Measurements from ENCODE around the gene CELA3A. TPM values are rescaled to one million over a fixed set of nuclear protein-coding genes. Genes with fewer than 3 reads are reported as not detected.

CELA3A gene
- total RNA-seq, 6 donors from 2014 or later, result 7.5 to 17.0 TPM; not detected in 4

DNA sequence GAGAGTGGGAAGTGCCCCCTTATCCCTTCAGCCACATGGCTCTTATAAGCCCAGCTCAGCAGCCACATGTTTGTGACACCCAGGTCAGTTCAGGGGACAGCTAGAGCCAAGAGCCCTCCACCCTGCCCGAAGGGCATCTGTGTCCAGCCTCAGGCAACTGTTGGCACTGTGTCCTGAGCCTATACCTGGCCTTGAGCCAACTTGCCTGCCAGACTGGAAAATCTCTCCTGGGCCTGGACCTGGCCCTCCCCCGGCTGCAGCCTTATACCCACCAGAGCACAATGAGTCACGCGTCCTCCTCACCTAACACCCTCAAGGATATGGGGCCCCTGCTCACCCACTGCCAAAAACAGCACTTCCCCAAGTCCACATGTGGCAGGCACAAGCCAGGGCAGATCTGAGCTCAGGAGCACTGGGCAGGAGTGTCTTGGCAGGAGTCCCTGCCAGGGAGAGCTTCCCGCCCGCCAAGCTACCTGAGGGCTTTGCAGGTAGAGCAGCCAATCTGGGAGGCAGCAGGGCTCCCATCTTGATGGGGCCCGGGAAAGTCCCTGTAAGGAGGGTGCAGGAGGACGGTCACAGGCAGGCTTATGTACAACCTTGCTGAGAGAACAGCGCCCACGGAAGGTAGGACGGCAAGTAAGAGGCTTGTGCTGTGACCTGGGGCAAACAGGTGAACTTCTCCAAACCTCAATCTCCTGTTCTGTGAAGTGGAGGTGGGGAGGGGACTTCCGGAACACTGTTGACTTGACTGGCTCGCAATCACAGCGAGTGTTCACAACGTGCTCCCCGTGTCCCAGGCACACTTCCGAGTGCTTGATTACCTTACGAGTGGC, 44.5 kb upstream of the CELA3A start:
- Histone ChIP-seq H3K36me3 (no peaks in the 10 kb centered on the region), H3K4me3 (no peak overlapping the region), H3K4me1 (peaks cover 11 to 27% (median 18%) of the 10 kb centered on the region in 4 donors), H3K27me3 (no peaks in the 10 kb centered on the region), H3K9me3 (no peaks in the 10 kb centered on the region), H3K27ac (peak overlapping the region; percentile 42 to 74 (median 64))
- TF ChIP-seq POLR2A (IDR thresholded peaks at IDR 0.05), result no peak
- TF ChIP-seq, protein P1, sequence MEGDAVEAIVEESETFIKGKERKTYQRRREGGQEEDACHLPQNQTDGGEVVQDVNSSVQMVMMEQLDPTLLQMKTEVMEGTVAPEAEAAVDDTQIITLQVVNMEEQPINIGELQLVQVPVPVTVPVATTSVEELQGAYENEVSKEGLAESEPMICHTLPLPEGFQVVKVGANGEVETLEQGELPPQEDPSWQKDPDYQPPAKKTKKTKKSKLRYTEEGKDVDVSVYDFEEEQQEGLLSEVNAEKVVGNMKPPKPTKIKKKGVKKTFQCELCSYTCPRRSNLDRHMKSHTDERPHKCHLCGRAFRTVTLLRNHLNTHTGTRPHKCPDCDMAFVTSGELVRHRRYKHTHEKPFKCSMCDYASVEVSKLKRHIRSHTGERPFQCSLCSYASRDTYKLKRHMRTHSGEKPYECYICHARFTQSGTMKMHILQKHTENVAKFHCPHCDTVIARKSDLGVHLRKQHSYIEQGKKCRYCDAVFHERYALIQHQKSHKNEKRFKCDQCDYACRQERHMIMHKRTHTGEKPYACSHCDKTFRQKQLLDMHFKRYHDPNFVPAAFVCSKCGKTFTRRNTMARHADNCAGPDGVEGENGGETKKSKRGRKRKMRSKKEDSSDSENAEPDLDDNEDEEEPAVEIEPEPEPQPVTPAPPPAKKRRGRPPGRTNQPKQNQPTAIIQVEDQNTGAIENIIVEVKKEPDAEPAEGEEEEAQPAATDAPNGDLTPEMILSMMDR (IDR thresholded peaks at IDR 0.05), result peak in 1 of 6 experiments; percentile 11
- peak; percentile 23 to 39 for TF ChIP-seq POLR2AphosphoS5 (IDR thresholded peaks at IDR 0.05)
- TF ChIP-seq EP300 (IDR thresholded peaks at IDR 0.05), result peak in 1 of 4 donors; percentile 69
- DNase-seq, result peak in 1 of 2 donors; percentile 91
- peak; percentile 59 to 91 for ATAC-seq (ENCODE audit: low FRiP score in 2 of 2)
- 53 to 64% methylated on average over 6 to 18 of the region's 18 CpGs for WGBS, 2 donors

DNA sequence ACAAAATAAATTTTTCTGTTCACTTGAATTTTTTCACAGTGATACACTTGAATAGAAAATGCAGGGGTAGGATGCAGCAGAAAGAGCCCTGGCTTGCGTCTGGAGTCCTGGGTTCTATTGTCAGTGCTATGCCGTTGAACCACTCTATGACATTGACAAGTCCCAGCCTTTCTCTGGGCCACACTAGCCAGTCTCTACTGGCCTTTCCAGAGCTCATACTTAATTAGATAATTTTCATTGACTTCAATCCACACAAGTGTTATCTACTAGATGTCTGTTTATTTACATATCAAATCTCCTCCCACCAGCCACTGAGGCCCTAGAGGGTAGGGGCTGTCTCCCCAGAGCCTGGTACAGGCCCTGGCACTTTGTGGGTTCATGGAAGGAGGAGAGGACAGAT, 40.1 kb upstream of the CELA3A start:
- Histone ChIP-seq H3K27ac (no peak overlapping the region), H3K9me3 (no peaks in the 10 kb centered on the region), H3K4me1 (peaks cover 5 to 18% (median 10%) of the 10 kb centered on the region in 4 donors)

DNA sequence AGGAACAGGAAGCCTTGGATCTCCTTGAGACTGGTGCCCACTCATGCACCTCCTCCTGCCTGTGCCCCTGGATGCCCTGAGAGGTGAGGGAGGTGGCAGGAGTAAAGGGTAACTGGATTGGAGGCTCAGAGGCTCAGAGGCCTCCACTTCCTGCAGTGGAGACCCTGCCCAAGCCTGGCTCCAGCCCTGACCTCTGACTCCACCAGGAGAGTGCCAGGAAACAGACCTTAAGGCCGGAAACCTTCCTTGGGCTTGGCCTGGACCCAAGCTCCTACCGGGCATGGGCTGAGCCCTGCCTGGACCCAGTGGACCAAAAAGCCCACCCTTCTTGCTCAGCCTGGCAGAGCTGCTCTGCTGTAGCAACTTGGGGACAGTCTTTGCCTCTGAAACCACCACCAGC, 39.7 kb upstream of the CELA3A start:
- Histone ChIP-seq H3K4me1 (peaks cover under 1 to 15% (median 6%) of the 10 kb centered on the region in 4 donors), H3K27me3 (no peaks in the 10 kb centered on the region), H3K9me3 (no peaks in the 10 kb centered on the region), H3K36me3 (no peaks in the 10 kb centered on the region), H3K27ac (no peak overlapping the region), H3K4me3 (no peak overlapping the region)
- TF ChIP-seq POLR2A (IDR thresholded peaks at IDR 0.05), result no peak
- whole genome bisulfite sequencing, 2 donors, result 61% methylated on average over 2 of the region's 2 CpGs; no CpG with 5 or more reads in 1 of the 2 donors
- DNase-seq, result no peak
- no peak for ATAC-seq (ENCODE audit: low FRiP score in 2 of 2)

More for the DNA sequence above, 40.1 kb upstream of the CELA3A start:
- no peaks in the 10 kb centered on the region for H3K27me3 ChIP-seq
- no peak overlapping the region for H3K4me3 ChIP-seq
- WGBS, 2 donors, result 91 to 92% methylated on average over 2 of the region's 2 CpGs
- DNase-seq (no peak), ATAC-seq (ENCODE audit: low FRiP score in 2 of 2) (no peak)
- H3K36me3 ChIP-seq, result no peaks in the 10 kb centered on the region
- TF ChIP-seq POLR2AphosphoS5 (IDR thresholded peaks at IDR 0.05) (no peak), POLR2A (IDR thresholded peaks at IDR 0.05) (no peak), EP300 (IDR thresholded peaks at IDR 0.05) (no peak)
- TF ChIP-seq, protein P1 (IDR thresholded peaks at IDR 0.05), result no peak

DNA sequence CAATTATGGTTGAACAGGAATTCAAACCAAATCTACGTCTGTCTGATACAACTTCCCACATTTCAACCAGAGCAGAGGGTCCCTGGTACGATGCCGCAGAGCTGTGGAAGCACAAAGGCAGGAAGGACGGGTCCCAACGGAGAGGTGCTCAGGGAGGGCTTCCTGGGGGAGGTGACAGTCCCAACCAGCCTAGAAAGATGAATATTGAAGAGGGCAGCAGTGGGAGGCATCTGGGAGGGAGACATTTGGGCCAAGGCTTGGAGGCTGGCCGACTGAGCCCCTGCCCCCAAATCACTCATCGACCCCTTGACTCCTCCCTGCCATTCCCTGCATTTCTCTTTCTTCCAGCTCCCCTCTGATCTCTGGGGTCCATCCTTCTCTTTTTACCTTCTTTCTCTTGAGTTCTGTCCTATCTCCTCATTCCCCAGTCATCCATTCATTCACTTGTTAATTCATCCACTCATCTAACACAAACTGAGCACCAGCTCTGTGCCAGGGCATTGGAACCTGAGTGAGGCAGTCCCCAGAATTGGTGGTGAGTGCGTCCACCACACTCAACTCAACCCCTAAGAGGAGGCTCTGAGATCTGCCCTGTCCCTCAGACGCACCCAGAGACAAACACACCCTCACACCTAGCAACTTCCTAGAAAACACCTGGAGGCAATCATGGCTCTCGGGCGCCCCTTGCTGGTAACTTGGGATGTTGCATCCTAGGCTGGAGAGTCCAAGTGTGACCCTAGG, 37.8 kb upstream of the CELA3A start:
- 51 to 72% methylated on average over 8 to 11 of the region's 11 CpGs for WGBS, 2 donors
- Histone ChIP-seq H3K9me3 (no peaks in the 10 kb centered on the region), H3K36me3 (no peaks in the 10 kb centered on the region), H3K27ac (no peak overlapping the region), H3K27me3 (no peaks in the 10 kb centered on the region), H3K4me3 (no peak overlapping the region), H3K4me1 (peaks cover 0 to 4% (median 3%) of the 10 kb centered on the region in 4 donors)
- no peak for TF ChIP-seq POLR2A (IDR thresholded peaks at IDR 0.05)
- peak in 1 of 2 donors; percentile 29 for TF ChIP-seq POLR2AphosphoS5 (IDR thresholded peaks at IDR 0.05)
- TF ChIP-seq, protein P1 (IDR thresholded peaks at IDR 0.05), result peak; percentile 79 to 93 (median 90)
- TF ChIP-seq EP300 (IDR thresholded peaks at IDR 0.05), result no peak
- DNase-seq (peak in 1 of 2 donors; percentile 83), ATAC-seq (ENCODE audit: low FRiP score in 2 of 2) (peak; percentile 91 to 92)

Measured in upper lobe of left lung (tissue), 6 donors.